Aorta (tissue), 5 donors: ENCODE data around the gene KCNJ5. TPM values are rescaled to one million over a fixed set of nuclear protein-coding genes. Genes with fewer than 3 reads are reported as not detected.

Experiments used
- ATAC-seq: fragments of 200-7000 bp; cut with Tn5 transposase; one replicate; pipeline ENCODE4 v1.9.1; 2022; ENCODE audit warnings: moderate library complexity; ENCODE audit not compliant: low FRiP score
- DNase-seq, 2 donors: peaks; one replicate each; pipeline ENCODE4 v3.0.0-alpha.2; 2020
- H3K27ac ChIP-seq, 2 donors: one replicate each; pipeline ENCODE4 v1.5.1; 2013; ENCODE audit warnings: low read length in 2 of 2, mild to moderate bottlenecking in 2 of 2, moderate library complexity in 2 of 2, control low read depth in 1 of 2, inconsistent platforms in 1 of 2, low read depth in 1 of 2
- H3K27me3 ChIP-seq, 2 donors: one replicate each; pipeline ENCODE4 v1.6.1; 2013; ENCODE audit warnings: control low read depth in 1 of 2, low read length in 1 of 2, mild to moderate bottlenecking in 1 of 2, moderate library complexity in 1 of 2; ENCODE audit not compliant: insufficient read depth in 2 of 2, control insufficient read depth in 1 of 2
- H3K36me3 ChIP-seq, 2 donors: one replicate each; pipeline ENCODE4 v1.6.1; 2013; ENCODE audit warnings: control low read depth in 1 of 2, low read length in 1 of 2, mild to moderate bottlenecking in 1 of 2; ENCODE audit not compliant: insufficient read depth in 2 of 2, control insufficient read depth in 1 of 2
- H3K4me1 ChIP-seq, 2 donors: one replicate each; pipeline ENCODE4 v1.6.1; 2013; ENCODE audit warnings: low read length in 2 of 2, control low read depth in 1 of 2, mild to moderate bottlenecking in 1 of 2, moderate library complexity in 1 of 2; ENCODE audit not compliant: insufficient read depth in 2 of 2, control insufficient read depth in 1 of 2
- H3K4me3 ChIP-seq, 2 donors: one replicate each; pipeline ENCODE4 v1.5.1; 2013; ENCODE audit warnings: low read length in 2 of 2, control low read depth in 1 of 2, mild to moderate bottlenecking in 1 of 2
- H3K9me3 ChIP-seq: one replicate; pipeline ENCODE4 v1.6.1; 2013; ENCODE audit warnings: mild to moderate bottlenecking, low read length; ENCODE audit not compliant: control insufficient read depth
- WGBS, 2 donors: extraction: QIAGEN DNeasy Blood & Tissue Kit; methylation state at CpG; one replicate each; pipeline ENCODE4 v1.1.7; 2013; 5-methylcytosine and 5-hydroxymethylcytosine counted together
- intact Hi-C, 2 donors: fragments of 100-400 bp; cut with DNase I; formaldehyde crosslinking; loops; one replicate each; pipeline versions ENCODE4 v1.14.2 to v1.15.0; 2022
- polyA plus RNA-seq, 2 donors: library from polyadenylated mRNA; stranded (reverse); fragments of 200-250 nt; gene quantifications; one replicate each; pipeline ENCODE4 v1.2.3, GENCODE V29; 2013
- total RNA-seq, 2 donors: library from RNA; stranded (reverse); fragmentation: NEBNext Ultra II Directional; extraction: Animal tissue kit (Norgen Biotek cat#: 25700); gene quantifications; one replicate each; pipeline ENCODE4 v1.2.1, GENCODE V29; 2021
- donor health status: healthy with polysubstance abuse.
- donor health status: Bipolar disorder and iron deficiency.
- donor health status: DM: no; HTN: no; CAD: no.
- donor health status: DM: no; HTN: no; CAD: no.
- donor health status: DM: yes; HTN: yes; CAD: no.

Gene KCNJ5
- total and polyA plus RNA-seq, 4 donors, result 0.31 to 3.5 (median 1.8) TPM

DNA sequence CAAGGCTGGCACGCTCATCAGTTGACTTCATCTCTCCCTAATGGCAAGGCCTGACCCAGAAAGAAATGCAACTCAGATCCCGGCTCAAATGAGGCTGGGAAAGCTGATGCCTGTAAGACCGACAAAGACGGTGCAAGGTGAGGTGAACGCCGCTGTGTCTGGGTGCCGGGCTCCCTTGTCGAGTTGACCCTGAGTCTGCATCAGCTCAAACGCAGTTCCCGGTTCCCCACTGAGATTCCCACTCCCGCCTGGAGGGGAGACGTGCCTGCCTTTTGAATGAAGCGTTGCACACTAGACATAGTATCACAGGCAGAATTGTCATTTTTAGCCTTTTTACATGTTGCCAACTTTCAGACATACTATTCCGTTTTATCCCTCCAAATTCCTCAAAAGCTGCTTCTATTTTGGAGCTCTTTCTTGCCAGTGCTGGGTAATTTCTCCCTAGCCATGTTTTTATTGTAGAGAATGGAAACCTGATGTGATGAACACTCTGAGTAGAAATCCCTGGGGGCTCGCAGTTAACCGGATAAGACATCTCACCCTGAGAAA is 52.3 kb downstream of the KCNJ5 start:
- intact Hi-C loops, result no loop called here
- H3K9me3 ChIP-seq, result no peaks in the 10 kb centered on the region
- no peaks in the 10 kb centered on the region for H3K4me1 ChIP-seq
- H3K27me3 ChIP-seq, result no peaks in the 10 kb centered on the region
- no peak overlapping the region for H3K27ac ChIP-seq
- H3K4me3 ChIP-seq, result no peak overlapping the region
- DNase-seq, result no peak
- no peak for ATAC-seq
- 63 to 71% methylated on average over 16 of the region's 16 CpGs for WGBS, 2 donors
- H3K36me3 ChIP-seq, result no peaks in the 10 kb centered on the region

GRCh38 chr11:128946648-128947047 is 55.5 kb downstream of the KCNJ5 start:
- Histone ChIP-seq H3K36me3 (no peaks in the 10 kb centered on the region), H3K9me3 (no peaks in the 10 kb centered on the region), H3K27ac (no peak overlapping the region), H3K27me3 (no peaks in the 10 kb centered on the region), H3K4me1 (no peaks in the 10 kb centered on the region), H3K4me3 (no peak overlapping the region)
- WGBS, 2 donors, result 95 to 99% methylated on average over 2 of the region's 2 CpGs
- intact Hi-C loops, result no loop called here
- ATAC-seq (no peak), DNase-seq (no peak)

GRCh38 chr11:128947773-128948172 is 56.6 kb downstream of the KCNJ5 start:
- Histone ChIP-seq H3K36me3 (no peaks in the 10 kb centered on the region), H3K27me3 (no peaks in the 10 kb centered on the region), H3K4me1 (no peaks in the 10 kb centered on the region), H3K9me3 (no peaks in the 10 kb centered on the region), H3K4me3 (no peak overlapping the region), H3K27ac (no peak overlapping the region)
- WGBS, 2 donors, result 39 to 47% methylated on average over 2 of the region's 2 CpGs
- no peak for ATAC-seq
- DNase-seq, result no peak
- intact Hi-C loops, result no loop called here

- H3K9me3 ChIP-seq, result no peaks in the 10 kb centered on the region
- WGBS, 2 donors, result 54 to 66% methylated on average over 3 of the region's 3 CpGs
- intact Hi-C loops, result no loop called here
Measured at GRCh38 chr11:128948583-128948982, 57.4 kb downstream of the KCNJ5 start.

GRCh38 chr11:128949791-128950454 is 58.8 kb downstream of the KCNJ5 start:
- no peaks in the 10 kb centered on the region for H3K36me3 ChIP-seq
- H3K4me1 ChIP-seq, result no peaks in the 10 kb centered on the region
- DNase-seq, result no peak
- no peak for ATAC-seq
- intact Hi-C loops, result no loop called here
- no peaks in the 10 kb centered on the region for H3K27me3 ChIP-seq
- no peak overlapping the region for H3K27ac ChIP-seq
- WGBS, 2 donors, result 78 to 79% methylated on average over 13 of the region's 13 CpGs
- no peaks in the 10 kb centered on the region for H3K9me3 ChIP-seq
- no peak overlapping the region for H3K4me3 ChIP-seq

More at GRCh38 chr11:128948583-128948982, 57.4 kb downstream of the KCNJ5 start:
- no peak overlapping the region for H3K4me3 ChIP-seq
- no peaks in the 10 kb centered on the region for H3K4me1 ChIP-seq
- no peaks in the 10 kb centered on the region for H3K36me3 ChIP-seq
- ATAC-seq (no peak), DNase-seq (no peak)
- H3K27me3 ChIP-seq, result no peaks in the 10 kb centered on the region
- H3K27ac ChIP-seq, result no peak overlapping the region

DNA sequence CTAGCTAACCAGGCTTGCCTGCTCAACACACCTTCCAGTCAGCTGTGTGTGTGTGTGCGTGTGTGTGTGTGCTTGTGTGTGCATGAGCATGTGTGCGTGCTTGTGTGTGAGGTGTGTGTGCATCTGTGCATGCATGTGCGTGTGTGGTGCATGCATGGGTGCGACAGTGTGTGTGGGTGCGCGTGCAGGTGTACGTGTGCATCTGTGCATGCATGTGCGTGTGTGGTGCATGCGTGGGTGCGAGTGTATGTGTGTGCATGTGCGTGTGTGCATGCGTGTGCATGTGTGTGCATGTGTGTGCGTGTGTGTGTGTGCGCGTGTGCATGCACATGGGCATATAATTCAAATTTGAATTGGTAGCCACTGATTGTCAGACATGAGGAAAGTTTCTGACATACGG is 62.0 kb downstream of the KCNJ5 start:
- H3K4me3 ChIP-seq, result no peak overlapping the region
- DNase-seq, result no peak
- ATAC-seq, result no peak
- H3K4me1 ChIP-seq, result no peaks in the 10 kb centered on the region
- no peaks in the 10 kb centered on the region for H3K27me3 ChIP-seq
- no peaks in the 10 kb centered on the region for H3K9me3 ChIP-seq
- H3K36me3 ChIP-seq, result no peaks in the 10 kb centered on the region
- H3K27ac ChIP-seq, result no peak overlapping the region
- WGBS, 2 donors, result 91 to 96% methylated on average over 16 of the region's 16 CpGs
- intact Hi-C loops, result no loop called here

DNA sequence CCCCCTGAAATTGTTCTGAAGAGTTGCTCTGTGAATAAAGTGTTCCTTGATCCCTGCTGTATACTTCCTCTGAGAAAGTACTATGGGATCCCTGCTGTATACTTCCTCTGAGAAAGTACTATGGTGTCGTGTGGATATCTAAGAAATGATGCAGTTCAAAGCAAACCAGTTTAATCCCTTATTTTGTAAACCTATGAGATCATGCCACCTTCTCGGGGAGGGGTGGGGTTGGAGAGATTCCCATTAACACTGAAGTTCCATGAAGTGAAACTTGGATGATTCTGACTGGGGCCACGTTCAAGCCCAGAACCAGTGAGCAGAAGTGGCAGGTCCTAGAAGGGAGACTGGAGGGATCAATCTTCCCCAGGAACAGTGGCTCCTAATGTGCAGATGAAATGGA is 64.5 kb downstream of the KCNJ5 start:
- no peak overlapping the region for H3K4me3 ChIP-seq
- no peak for DNase-seq
- ATAC-seq, result no peak
- no peaks in the 10 kb centered on the region for H3K4me1 ChIP-seq
- H3K27me3 ChIP-seq, result no peaks in the 10 kb centered on the region
- no peaks in the 10 kb centered on the region for H3K36me3 ChIP-seq
- H3K9me3 ChIP-seq, result no peaks in the 10 kb centered on the region
- H3K27ac ChIP-seq, result no peak overlapping the region
- intact Hi-C loops, result loop anchor here (1.0 to 2.0 kb wide), 2 partner anchors 71 to 72 kb away; no protein-coding TSS in a partner anchor
- 35 to 61% methylated on average over 3 of the region's 3 CpGs for WGBS, 2 donors

DNA sequence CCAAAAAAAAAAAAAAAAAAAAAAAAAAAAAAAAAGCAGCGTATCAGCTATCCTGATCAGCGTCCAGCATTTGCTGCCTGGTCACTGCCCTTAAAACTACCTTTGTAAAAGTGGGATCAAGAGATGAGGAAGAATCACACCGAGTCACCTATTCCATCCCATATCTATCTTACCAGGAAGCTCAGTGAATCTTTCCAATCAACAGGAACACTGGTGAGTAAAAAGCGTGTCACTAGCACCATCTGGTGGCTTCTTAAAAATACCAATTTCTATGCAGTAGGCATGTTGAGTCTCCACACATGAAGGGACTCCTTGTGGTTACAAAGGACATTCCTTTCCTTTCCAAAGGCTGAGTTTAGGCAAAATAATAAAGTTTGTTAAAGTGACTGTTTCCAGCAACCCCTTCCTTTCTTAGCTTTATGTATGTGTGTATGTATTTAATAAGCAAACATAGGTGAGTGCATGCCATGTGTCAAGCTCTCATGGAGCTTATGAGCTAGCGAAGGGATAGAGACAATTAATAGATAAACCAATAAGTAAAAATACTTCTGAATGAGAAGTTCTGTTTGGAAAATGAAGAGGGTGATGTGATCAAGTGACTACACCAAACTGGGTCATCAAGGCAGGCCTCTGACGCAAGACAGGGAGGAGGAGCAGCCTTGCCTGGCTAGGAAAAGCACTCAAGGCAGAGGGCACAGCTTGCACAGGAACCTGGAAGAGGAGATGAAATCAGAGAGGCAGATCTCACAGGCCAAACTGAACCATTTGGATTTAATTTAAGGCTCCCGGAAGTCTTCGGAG is 65.4 kb downstream of the KCNJ5 start:
- Histone ChIP-seq H3K36me3 (no peaks in the 10 kb centered on the region), H3K4me3 (no peak overlapping the region), H3K27me3 (no peaks in the 10 kb centered on the region), H3K27ac (no peak overlapping the region), H3K4me1 (no peaks in the 10 kb centered on the region), H3K9me3 (no peaks in the 10 kb centered on the region)
- ATAC-seq (peak; percentile 55), DNase-seq (no peak)
- 44% methylated on average over 8 of the region's 8 CpGs for WGBS, 2 donors
- intact Hi-C loops, result loop anchor here (1.0 to 2.0 kb wide), 2 partner anchors 72 to 73 kb away; no protein-coding TSS in a partner anchor

DNA sequence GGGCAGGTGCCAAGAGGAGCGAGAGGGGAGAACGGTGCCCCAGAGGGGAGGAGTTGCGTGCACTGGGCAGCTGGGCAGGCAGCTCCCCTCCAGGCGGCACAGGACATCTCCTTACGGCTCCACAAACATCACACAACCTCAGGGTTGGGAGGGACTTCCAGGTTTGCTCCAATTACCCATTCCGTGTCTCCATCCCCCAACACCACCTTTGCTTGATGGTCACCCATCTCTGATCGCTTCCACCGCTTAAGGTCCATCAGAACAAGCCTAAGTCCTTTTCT is 66.0 kb downstream of the KCNJ5 start:
- no peak overlapping the region for H3K4me3 ChIP-seq
- no peaks in the 10 kb centered on the region for H3K9me3 ChIP-seq
- DNase-seq (no peak), ATAC-seq (no peak)
- H3K27ac ChIP-seq, result no peak overlapping the region
- 79 to 83% methylated on average over 8 of the region's 8 CpGs for WGBS, 2 donors
- intact Hi-C loops, result loop anchor here in 1 of 2 donors (2.0 kb wide), 1 partner anchor 72 kb away; no protein-coding TSS in a partner anchor
- H3K36me3 ChIP-seq, result no peaks in the 10 kb centered on the region
- no peaks in the 10 kb centered on the region for H3K4me1 ChIP-seq
- no peaks in the 10 kb centered on the region for H3K27me3 ChIP-seq
